Measurements from ENCODE around the gene CFDP1.

CFDP1 gene

GRCh38 chr16:75256696-75257343 is 176.5 kb downstream of the CFDP1 start:
- no peak overlapping the region for H3K4me3 ChIP-seq (ENCODE audit: low read length, poor library complexity, severe bottlenecking)
- H3K36me3 ChIP-seq (ENCODE audit: insufficient read depth, low read length), result no peaks in the 10 kb centered on the region
- H3K9me3 ChIP-seq (ENCODE audit: insufficient read depth, low read depth, low read length), result no peaks in the 10 kb centered on the region
- H3K9ac ChIP-seq (ENCODE audit: low read depth, low read length, poor library complexity, severe bottlenecking), result no peak overlapping the region
- H3K4me1 ChIP-seq (ENCODE audit: insufficient read depth, low read length, poor library complexity, severe bottlenecking), result no peaks in the 10 kb centered on the region
- H3K79me2 ChIP-seq (ENCODE audit: insufficient read depth, low read length), result no peaks in the 10 kb centered on the region
- H3F3A ChIP-seq (ENCODE audit: low read depth), result no peaks in the 10 kb centered on the region
- H4K20me1 ChIP-seq (ENCODE audit: insufficient read depth, low read length, poor library complexity, severe bottlenecking), result no peaks in the 10 kb centered on the region
- TF ChIP-seq CTCF (conservative IDR thresholded peaks at IDR 0.05; ENCODE audit: low read length), result no peak
- TF ChIP-seq EZH2phosphoT487 (IDR thresholded peaks at IDR 0.05; ENCODE audit: borderline replicate concordance), result no peak
- no peaks in the 10 kb centered on the region for H3K9me2 ChIP-seq (replicated peaks; ENCODE audit: low read depth, low read length)
- H3K27me3 ChIP-seq (ENCODE audit: insufficient read depth, low read length, poor library complexity, severe bottlenecking), result peaks cover 14% of the 10 kb centered on the region
- H2AFZ ChIP-seq (ENCODE audit: low read length), result no peak overlapping the region
- no peak overlapping the region for H3K4me2 ChIP-seq (ENCODE audit: low read depth, low read length, poor library complexity, severe bottlenecking)

- Histone ChIP-seq H3K4me1 (ENCODE audit: insufficient read depth, low read length, poor library complexity, severe bottlenecking) (no peaks in the 10 kb centered on the region), H3K4me3 (ENCODE audit: low read length, poor library complexity, severe bottlenecking) (no peak overlapping the region)
Measured at GRCh38 chr16:75256059-75256571, 177.2 kb downstream of the CFDP1 start.

GRCh38 chr16:75254359-75254837 is 178.9 kb downstream of the CFDP1 start:
- Histone ChIP-seq H3K9me3 (ENCODE audit: insufficient read depth, low read depth, low read length) (no peaks in the 10 kb centered on the region), H3F3A (ENCODE audit: low read depth) (no peaks in the 10 kb centered on the region), H3K4me3 (ENCODE audit: low read length, poor library complexity, severe bottlenecking) (no peak overlapping the region), H3K79me2 (ENCODE audit: insufficient read depth, low read length) (no peaks in the 10 kb centered on the region), H3K4me2 (ENCODE audit: low read depth, low read length, poor library complexity, severe bottlenecking) (no peak overlapping the region), H4K20me1 (ENCODE audit: insufficient read depth, low read length, poor library complexity, severe bottlenecking) (no peaks in the 10 kb centered on the region), H3K36me3 (ENCODE audit: insufficient read depth, low read length) (no peaks in the 10 kb centered on the region), H2AFZ (ENCODE audit: low read length) (no peak overlapping the region), H3K9me2 (replicated peaks; ENCODE audit: low read depth, low read length) (no peaks in the 10 kb centered on the region), H3K9ac (ENCODE audit: low read depth, low read length, poor library complexity, severe bottlenecking) (no peak overlapping the region), H3K4me1 (ENCODE audit: insufficient read depth, low read length, poor library complexity, severe bottlenecking) (no peaks in the 10 kb centered on the region), H3K27me3 (ENCODE audit: insufficient read depth, low read length, poor library complexity, severe bottlenecking) (peaks cover 14% of the 10 kb centered on the region)
- TF ChIP-seq CTCF (conservative IDR thresholded peaks at IDR 0.05; ENCODE audit: low read length) (no peak), EZH2phosphoT487 (IDR thresholded peaks at IDR 0.05; ENCODE audit: borderline replicate concordance) (no peak)

More at GRCh38 chr16:75256059-75256571, 177.2 kb downstream of the CFDP1 start:
- peaks cover 14% of the 10 kb centered on the region for H3K27me3 ChIP-seq (ENCODE audit: insufficient read depth, low read length, poor library complexity, severe bottlenecking)
- H3K9me3 ChIP-seq (ENCODE audit: insufficient read depth, low read depth, low read length), result no peaks in the 10 kb centered on the region
- no peak overlapping the region for H2AFZ ChIP-seq (ENCODE audit: low read length)
- H3K9ac ChIP-seq (ENCODE audit: low read depth, low read length, poor library complexity, severe bottlenecking), result no peak overlapping the region
- H3K4me2 ChIP-seq (ENCODE audit: low read depth, low read length, poor library complexity, severe bottlenecking), result no peak overlapping the region
- H3K9me2 ChIP-seq (replicated peaks; ENCODE audit: low read depth, low read length), result no peaks in the 10 kb centered on the region
- TF ChIP-seq CTCF (conservative IDR thresholded peaks at IDR 0.05; ENCODE audit: low read length) (peak; percentile 21; the same call in 1 of the 2 replicates), EZH2phosphoT487 (IDR thresholded peaks at IDR 0.05; ENCODE audit: borderline replicate concordance) (no peak)
- no peaks in the 10 kb centered on the region for H3K36me3 ChIP-seq (ENCODE audit: insufficient read depth, low read length)
- H3F3A ChIP-seq (ENCODE audit: low read depth), result no peaks in the 10 kb centered on the region
- no peaks in the 10 kb centered on the region for H4K20me1 ChIP-seq (ENCODE audit: insufficient read depth, low read length, poor library complexity, severe bottlenecking)
- H3K79me2 ChIP-seq (ENCODE audit: insufficient read depth, low read length), result no peaks in the 10 kb centered on the region

Measured in Loucy (cell line).